H1 (cell line): ENCODE results near the gene APH1B.

Experiments used
- BRCA1 ChIP-seq: IDR thresholded peaks from 2 replicates; pipeline ENCODE4 v1.6.1; 2012; ENCODE audit warnings: low read depth, low read length, improper control_type of control experiment
- CTCF ChIP-seq, 3 experiments: IDR thresholded peaks; 1 replicate in 2 of 3; 2 replicates in 1 of 3; pipeline versions ENCODE4 v1.5.1 to v1.6.1; 2011; ENCODE audit warnings: low read length in 3 of 3, mild to moderate bottlenecking in 3 of 3, inconsistent platforms in 2 of 3, low read depth in 1 of 3, moderate library complexity in 1 of 3; ENCODE audit not compliant: insufficient read depth in 1 of 3; ENCODE audit errors: control extremely low read depth in 1 of 3
- E2F6 ChIP-seq: IDR thresholded peaks from 2 replicates; pipeline ENCODE4 v1.6.1; 2012; ENCODE audit warnings: inconsistent platforms
- EP300 ChIP-seq, 2 experiments: IDR thresholded peaks; 1 replicate in 1 of 2; 2 replicates in 1 of 2; pipeline ENCODE4 v1.6.1; 2011 to 2012; ENCODE audit warnings: low read depth in 2 of 2, low read length in 2 of 2, mild to moderate bottlenecking in 2 of 2, borderline replicate concordance in 1 of 2, inconsistent platforms in 1 of 2, moderate library complexity in 1 of 2
- EZH2 ChIP-seq: fragments of 200-600 bp; sonication (generic); IDR thresholded peaks from 2 replicates; pipeline ENCODE4 v1.7.1; 2012; ENCODE audit warnings: low read depth, mild to moderate bottlenecking, moderate library complexity, low read length, inconsistent platforms; ENCODE audit not compliant: severe bottlenecking
- JUN ChIP-seq: IDR thresholded peaks from 2 replicates; pipeline ENCODE4 v1.6.1; 2011; ENCODE audit warnings: low read depth, mild to moderate bottlenecking, improper control_type of control experiment, low read length
- KDM5A ChIP-seq: fragments of 200-600 bp; IDR thresholded peaks from 2 replicates; pipeline ENCODE4 v1.7.1; 2012; ENCODE audit warnings: mild to moderate bottlenecking, low read length, inconsistent platforms, mixed read lengths
- NANOG ChIP-seq: IDR thresholded peaks from 2 replicates; pipeline ENCODE4 v1.6.1; 2011; ENCODE audit warnings: low read length, low read depth, mild to moderate bottlenecking, inconsistent platforms; ENCODE audit not compliant: insufficient read depth, poor library complexity, severe bottlenecking
- POLR2A ChIP-seq, 2 experiments: IDR thresholded peaks; 1 replicate in 1 of 2; 2 replicates in 1 of 2; pipeline ENCODE4 v1.6.1; 2011; ENCODE audit warnings: low read depth in 2 of 2, low read length in 2 of 2, mild to moderate bottlenecking in 2 of 2; ENCODE audit errors: control extremely low read depth in 1 of 2
- POLR2AphosphoS5 ChIP-seq: IDR thresholded peaks from 2 replicates; pipeline ENCODE4 v1.6.1; 2011; ENCODE audit warnings: low read depth, low read length
- RNF2 ChIP-seq: fragments of 200-900, 300-1000 bp; sonication (generic); IDR thresholded peaks from 2 replicates; pipeline ENCODE4 v1.7.1; 2016; ENCODE audit warnings: borderline replicate concordance, low read depth, mild to moderate bottlenecking, antibody characterized with exemption, low read length; ENCODE audit not compliant: poor library complexity, severe bottlenecking; ENCODE audit errors: missing control alignments
- SIN3A ChIP-seq, 2 experiments: IDR thresholded peaks in 1 of 2; conservative IDR thresholded peaks in 1 of 2; 2 replicates each; pipeline ENCODE4 v1.6.1; 2011 to 2012; ENCODE audit warnings: low read length in 2 of 2, improper control_type of control experiment in 1 of 2, low read depth in 1 of 2, mild to moderate bottlenecking in 1 of 2
- SP2 ChIP-seq: IDR thresholded peaks from 2 replicates; pipeline ENCODE4 v1.6.1; 2012; ENCODE audit warnings: mild to moderate bottlenecking, low read length, inconsistent platforms

- TF ChIP-seq POLR2A (IDR thresholded peaks at IDR 0.05; ENCODE audit: control extremely low read depth in 1 of 2, low read depth in 2 of 2, low read length in 2 of 2) (no peak), CTCF (IDR thresholded peaks at IDR 0.05; ENCODE audit: control extremely low read depth in 1 of 3, insufficient read depth in 1 of 3, low read depth in 1 of 3, low read length in 3 of 3) (no peak), BRCA1 (no peak), E2F6 (no peak), SP2 (no peak), SIN3A (conservative IDR thresholded peaks at IDR 0.05 in 1 of 2, IDR thresholded peaks at IDR 0.05 in 1 of 2; ENCODE audit: low read depth in 1 of 2, low read length in 2 of 2) (no peak), NANOG (no peak), EP300 (IDR thresholded peaks at IDR 0.05; ENCODE audit: borderline replicate concordance in 1 of 2, low read depth in 2 of 2, low read length in 2 of 2) (no peak), JUN (no peak), RNF2 (no peak), KDM5A (no peak), EZH2 (no peak), POLR2AphosphoS5 (no peak)
Measured at GRCh38 chr15:63350178-63350621, 72.8 kb downstream of the APH1B start.
